Activated CD8-positive, alpha-beta memory T cell treated with anti-CD3 and anti-CD28 coated beads, Interleukin-2, amount 50 U/mL, for 4 hours (primary cell): ENCODE measurements around the gene MST1R.
"Not testable (repeated sequence)": the region's sequence is repeated elsewhere in the genome, so short reads cannot be mapped to it uniquely, and the experiment has no call there.

Experiments
- DNase-seq: peaks from one replicate; pipeline ENCODE4 v3.0.0-alpha.2; 2020

The MST1R gene

DNA sequence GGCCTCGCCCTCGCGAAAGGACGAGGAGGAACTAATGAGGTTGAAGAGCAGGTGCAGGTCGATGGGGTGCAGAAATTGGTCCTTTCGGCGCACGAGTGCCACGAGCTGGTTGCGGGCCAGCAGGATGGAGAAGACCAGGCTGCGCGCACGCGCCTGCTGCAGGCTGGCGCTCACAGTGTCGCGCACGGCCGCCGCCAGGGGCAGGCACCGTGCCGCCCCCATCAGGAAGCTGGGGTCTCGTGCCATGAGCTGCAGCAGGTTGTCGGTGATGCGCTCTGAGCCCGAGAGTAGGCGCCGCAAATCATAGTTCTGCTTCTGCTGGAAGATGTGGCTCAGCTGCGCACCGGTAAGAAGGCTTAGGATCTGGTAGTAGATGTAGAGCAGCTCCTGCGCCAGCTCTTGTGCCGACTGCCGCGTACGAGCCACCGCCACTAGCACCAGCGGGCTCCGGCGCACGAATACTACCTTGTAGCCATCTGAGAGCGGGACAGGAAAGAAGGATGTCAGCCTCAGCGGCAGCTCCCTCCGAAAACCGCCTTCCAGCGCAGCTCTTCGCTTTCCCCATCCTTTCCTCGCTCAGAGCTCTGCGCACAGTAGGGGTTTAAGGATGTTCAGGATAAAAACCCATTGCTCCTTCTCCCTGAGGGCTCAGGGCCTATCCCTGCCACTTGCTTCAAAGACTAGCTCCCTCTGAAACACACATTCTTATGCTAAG is 6.9 kb upstream of the MST1R start:
- no peak for DNase-seq

- no peak for DNase-seq
These were observed 4.9 kb upstream of the MST1R start for GRCh38 chr3:49908373-49909199.

DNA sequence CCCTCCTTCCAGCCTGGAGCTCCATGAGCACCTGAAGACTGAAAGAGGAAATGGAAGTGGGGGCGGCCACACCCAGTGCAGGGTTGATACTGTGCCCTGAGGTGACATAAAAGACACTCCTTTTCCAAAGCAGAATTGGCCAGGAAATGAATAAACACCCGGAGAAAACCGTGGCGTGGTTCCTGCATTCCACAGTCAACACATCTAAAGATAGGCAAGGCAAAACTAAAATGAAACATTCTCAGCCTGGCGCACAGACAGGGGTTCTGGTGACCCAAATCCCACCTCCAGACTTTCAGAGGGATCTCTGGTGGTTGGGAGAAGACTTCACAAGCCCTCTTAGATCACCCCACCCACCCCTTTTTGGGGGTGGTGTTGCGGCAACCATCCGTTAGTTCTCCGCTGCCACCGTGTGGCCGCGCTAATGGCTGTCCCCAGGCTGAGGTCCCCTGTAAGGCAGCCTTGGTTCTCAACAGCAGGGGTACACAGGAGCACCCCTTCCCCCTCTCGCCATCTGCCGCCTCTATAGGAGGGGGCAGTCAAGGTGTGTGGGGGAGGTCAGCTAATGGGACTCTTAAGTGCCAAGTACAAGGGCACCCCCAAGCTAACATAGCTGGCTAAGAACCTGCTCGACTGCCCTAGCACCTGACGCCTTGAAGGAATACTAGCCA is 2.5 kb upstream of the MST1R start:
- DNase-seq: peak; percentile 54

DNA sequence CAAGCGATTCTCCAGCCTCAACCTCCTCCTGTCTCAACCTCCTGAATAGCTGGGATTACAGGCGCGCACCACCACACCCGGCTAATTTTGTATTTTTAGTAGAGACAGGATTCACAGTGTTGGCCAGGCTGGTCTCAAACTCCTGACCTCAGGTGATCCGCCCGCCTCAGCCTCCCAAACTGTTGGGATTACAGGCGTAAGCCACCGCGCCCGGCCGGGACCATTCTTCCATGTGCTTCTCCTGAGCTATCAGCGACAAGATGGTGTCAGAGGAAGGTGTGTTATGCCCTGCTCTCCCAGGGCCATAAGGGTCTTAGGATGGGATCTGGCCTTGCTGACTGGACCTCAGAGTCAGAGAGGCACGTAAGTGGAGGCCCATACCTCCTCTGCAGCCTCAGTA is 775 bp upstream of the MST1R start:
- not testable (repeated sequence) for DNase-seq

- DNase-seq: no peak
These were observed 945 bp downstream of the MST1R start for GRCh38 chr3:49902511-49903345.

DNA sequence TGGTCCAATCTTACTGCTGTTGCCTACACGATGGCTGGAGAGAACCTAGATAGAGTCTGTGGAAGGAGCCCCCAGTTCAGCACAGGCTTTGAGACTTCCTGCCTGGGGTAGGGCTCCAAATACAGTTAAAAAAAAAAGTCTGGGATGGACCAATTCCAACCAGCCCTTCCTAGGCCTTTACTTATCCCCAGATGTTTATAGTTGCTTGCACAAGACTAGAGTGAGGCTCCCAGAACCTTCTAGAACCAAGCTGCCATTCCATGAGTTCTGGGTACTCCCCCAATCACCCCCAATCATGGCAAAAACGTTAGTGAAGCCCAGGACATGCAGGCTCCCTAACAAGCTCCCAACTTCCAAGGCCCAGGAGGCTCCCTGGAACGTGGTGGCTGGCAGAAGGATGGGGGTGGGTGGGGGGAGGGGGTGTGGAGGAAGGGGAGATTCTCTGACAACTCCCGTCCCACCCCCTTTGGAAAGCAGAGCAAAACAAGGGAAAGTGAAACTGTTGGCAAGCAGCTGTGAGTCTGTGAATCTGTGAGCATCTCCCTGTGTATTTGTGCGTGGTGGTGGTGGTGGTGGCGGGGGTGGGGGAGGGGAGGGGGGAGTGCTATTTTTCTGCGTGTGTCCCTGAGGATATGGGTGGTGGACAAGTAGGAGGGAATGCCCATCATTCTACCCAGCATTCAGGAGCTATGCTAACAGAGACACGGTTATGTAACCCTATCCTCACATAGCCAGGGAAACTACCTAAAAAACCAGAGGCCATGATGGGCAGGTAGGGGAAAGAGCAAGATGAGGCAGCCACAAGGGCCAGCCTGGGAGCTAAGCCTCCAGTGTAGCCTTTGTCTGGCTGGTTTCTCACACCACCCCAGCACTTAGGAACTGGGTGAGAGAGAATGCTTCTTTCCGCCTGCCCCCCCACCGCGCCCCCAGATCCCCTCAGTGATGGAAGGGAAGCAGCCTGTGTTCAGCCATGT is 2.0 kb downstream of the MST1R start:
- no peak for DNase-seq

- no peak for DNase-seq
These were observed 3.1 kb downstream of the MST1R start for GRCh38 chr3:49900491-49901153.

DNA sequence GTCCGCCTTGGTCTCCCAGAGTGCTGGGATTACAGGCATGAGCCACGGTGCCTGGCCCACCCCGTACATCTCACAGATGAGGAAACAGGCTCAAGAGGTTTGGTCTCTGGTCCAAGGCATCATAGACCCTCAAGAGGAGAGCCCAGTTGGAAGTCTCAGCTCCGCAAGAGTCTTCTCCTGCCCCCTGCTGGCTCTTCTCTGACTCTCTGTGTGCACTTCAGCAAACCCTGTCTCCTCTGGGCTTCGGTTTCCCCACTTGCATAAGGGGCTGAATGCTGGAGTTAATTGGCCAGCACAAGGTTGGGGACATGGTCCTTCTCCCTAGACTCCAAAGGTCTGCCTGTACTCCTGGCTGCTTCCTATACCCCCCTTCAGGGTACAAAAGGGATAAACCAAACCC is 3.9 kb downstream of the MST1R start:
- DNase-seq: no peak

GRCh38 chr3:49898991-49899390 is 4.7 kb downstream of the MST1R start:
- no peak for DNase-seq

DNA sequence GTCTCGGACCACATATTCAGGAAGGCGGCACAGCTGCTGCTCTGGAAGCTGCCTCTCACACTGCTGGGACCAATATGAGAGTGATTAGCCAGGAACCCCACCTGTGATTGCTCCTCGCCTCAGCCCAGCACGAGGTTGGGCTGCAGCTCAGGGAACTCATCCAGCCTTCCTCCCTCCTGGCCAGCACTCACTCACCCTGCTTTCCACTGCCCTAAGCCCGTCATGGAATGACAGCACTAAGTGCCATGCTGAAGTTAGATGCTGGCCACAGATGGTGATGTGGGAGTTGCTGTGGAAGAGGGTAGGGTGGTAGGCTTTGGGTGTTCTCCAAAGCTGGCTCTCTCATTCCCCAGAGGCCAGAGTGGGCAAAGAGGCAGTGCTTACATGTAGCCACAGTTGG is 7.3 kb downstream of the MST1R start:
- DNase-seq: no peak

GRCh38 chr3:49895791-49896190 is 7.9 kb downstream of the MST1R start:
- DNase-seq: no peak

DNA sequence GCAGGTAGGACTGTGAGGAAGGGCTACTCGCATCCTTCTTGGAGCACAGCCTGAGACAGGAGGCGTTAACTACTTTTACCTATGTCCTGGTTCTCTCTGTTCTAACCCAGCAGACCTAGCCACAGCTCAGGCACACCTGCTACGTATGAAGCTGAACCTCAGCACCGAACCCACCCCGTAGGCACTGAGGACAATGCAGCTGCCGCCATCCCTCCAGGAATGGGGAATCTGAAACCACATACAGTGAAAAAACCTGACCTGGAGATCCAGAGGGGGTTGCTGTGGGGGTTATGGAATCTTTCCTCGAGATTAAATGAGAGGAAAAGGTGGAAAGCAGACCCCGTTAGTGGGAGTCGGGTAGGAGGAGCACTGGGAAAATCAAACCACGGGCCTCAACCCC is 14.4 kb downstream of the MST1R start:
- DNase-seq: no peak

DNA sequence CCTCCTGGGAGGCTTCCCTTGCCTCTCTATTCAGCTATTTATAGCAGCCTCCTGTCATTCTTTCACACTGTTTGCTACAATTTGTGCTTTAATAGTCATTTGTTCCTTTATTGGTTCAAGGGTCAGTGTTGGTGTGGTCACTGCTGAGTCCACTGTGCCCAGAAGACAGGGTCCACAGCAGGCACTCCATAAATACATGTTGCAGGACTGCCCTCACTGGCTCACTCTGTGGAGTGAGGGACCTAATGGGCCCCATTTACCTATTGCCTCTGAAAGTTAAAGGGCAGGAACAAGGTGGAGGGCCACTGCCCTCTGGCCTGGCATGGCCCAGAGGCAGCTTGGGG is 16.8 kb downstream of the MST1R start:
- DNase-seq: no peak

DNA sequence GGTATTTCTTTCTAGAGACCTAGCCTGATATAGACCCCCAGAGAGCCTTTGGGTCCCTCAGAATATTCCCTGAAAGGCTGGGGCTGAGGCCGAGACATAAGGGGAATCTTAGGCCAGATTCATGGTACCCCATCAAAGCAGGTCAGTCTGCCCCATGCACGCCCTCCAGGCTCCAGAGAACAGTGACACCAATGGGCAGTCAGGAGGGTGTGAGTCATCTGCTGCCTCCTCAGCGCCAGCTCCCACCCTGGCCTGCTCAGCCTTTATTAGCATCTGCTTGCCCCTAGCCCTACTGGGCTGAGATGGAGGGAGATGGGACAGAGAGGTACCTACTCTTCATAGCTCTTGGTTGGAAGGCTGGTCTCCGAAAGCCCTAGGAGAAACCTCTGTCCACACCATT is 19.7 kb downstream of the MST1R start:
- no peak for DNase-seq

GRCh38 chr3:49882166-49882565 is 21.5 kb downstream of the MST1R start:
- no peak for DNase-seq

GRCh38 chr3:49880581-49881315 is 22.9 kb downstream of the MST1R start:
- DNase-seq: no peak

DNA sequence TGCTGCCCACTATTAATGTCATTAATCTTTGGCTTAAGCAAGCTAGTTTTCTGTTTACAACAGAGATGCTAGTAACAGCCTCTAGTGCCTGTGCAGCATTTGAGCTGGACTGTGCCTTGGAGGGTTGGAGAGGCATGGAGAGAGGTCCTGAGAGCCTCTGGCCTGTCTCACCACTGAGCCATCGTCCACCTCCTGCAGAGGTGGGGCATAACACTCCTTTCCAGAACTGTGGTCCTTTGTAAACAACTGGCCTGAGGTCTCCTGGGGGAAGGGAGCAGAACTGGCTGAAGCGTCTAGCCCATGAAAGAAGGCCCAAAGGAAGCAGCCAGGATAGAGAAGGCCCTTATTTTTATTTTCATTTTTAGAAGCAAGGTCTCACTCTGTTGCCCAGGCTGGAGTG is 24.0 kb downstream of the MST1R start:
- DNase-seq: no peak

DNA sequence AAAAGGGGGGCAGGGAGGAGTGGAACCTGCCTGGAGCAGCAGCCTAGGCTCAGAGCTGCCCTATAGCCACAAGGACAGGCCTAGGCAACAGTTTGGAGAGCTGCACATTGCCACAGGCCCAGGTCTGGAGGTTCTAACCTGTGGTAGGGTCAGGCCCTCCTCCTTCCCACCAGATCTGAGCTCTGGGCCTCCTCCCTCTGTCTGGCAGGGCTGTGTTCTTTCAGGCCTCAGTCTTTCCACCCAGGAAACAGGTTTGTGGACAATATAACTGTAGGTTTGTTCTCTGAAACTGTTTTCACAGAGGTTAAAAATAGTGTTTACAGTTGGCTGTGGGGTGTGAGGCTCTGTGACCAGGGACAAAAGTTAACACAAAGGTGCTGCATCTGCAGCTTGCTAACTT is 25.0 kb downstream of the MST1R start:
- no peak for DNase-seq

- DNase-seq: no peak
These were observed 26.0 kb downstream of the MST1R start for GRCh38 chr3:49877716-49878115.

- no peak for DNase-seq
These were observed 27.1 kb downstream of the MST1R start for GRCh38 chr3:49876567-49876966.

DNA sequence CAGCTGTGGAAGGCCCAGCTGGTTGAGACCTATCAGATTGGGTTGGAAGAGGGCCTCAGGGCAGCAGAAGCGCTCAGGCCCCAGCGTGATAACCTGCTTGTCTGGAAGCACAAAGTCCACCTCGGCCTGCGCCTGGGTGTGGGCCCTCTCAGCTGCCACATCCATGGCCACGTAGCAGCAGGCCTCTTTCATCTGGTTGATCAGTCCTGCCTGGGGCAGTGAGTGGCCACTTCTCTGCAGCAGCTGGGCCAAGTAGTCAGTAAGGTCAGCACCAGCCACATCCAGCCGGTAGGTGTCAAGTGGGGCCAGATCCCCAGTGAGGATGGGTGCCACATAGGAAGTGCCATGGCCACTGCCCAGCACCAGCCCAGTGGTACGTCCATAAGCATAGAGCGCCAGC is 30.1 kb downstream of the MST1R start:
- no peak for DNase-seq
